ENCODE measurements around the gene FBXW8.

GRCh38 chr12:116996621-116997020 is 85.9 kb downstream of the FBXW8 start:
- TF ChIP-seq POLR2A (IDR thresholded peaks at IDR 0.05): no peak
- TF ChIP-seq, protein P1, sequence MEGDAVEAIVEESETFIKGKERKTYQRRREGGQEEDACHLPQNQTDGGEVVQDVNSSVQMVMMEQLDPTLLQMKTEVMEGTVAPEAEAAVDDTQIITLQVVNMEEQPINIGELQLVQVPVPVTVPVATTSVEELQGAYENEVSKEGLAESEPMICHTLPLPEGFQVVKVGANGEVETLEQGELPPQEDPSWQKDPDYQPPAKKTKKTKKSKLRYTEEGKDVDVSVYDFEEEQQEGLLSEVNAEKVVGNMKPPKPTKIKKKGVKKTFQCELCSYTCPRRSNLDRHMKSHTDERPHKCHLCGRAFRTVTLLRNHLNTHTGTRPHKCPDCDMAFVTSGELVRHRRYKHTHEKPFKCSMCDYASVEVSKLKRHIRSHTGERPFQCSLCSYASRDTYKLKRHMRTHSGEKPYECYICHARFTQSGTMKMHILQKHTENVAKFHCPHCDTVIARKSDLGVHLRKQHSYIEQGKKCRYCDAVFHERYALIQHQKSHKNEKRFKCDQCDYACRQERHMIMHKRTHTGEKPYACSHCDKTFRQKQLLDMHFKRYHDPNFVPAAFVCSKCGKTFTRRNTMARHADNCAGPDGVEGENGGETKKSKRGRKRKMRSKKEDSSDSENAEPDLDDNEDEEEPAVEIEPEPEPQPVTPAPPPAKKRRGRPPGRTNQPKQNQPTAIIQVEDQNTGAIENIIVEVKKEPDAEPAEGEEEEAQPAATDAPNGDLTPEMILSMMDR (IDR thresholded peaks at IDR 0.05): no peak
- no peak for TF ChIP-seq POLR2AphosphoS5 (IDR thresholded peaks at IDR 0.05; ENCODE audit: insufficient read depth in 1 of 2, low read depth in 1 of 2)

All from vagina (tissue), 2 donors.